SK-N-SH (cell line): ENCODE results near the gene ATP7B. TPM values are rescaled to one million over a fixed set of nuclear protein-coding genes. Genes with fewer than 3 reads are reported as not detected.

Experiments used
- CTCF ChIA-PET: fragments of 300-600, 350-600 bp; formaldehyde crosslinking; extraction: SDS; loops from one replicate; lab custom pipeline; 2021; lab: Yijun Ruan, JAX
- POLR2A ChIA-PET: fragments of 350-600 bp; sonication (Branson Sonifier 250); formaldehyde crosslinking; extraction: SDS; loops from one replicate; lab custom pipeline; 2020; ENCODE audit warnings: antibody characterized with exemption, inconsistent platforms; lab: Yijun Ruan, JAX
- DNase-seq: peaks from one replicate; pipeline ENCODE4 v3.0.0; 2012
- H2AFZ ChIP-seq: fragments of 200-600 bp; sonication (generic); 2 replicates; pipeline ENCODE4 v1.8.1; 2016; ENCODE audit warnings: antibody characterized with exemption, mild to moderate bottlenecking, low read depth
- H3F3A ChIP-seq: fragments of 200-600 bp; sonication (generic); replicated peaks from 2 replicates; pipeline ENCODE3; 2016; ENCODE audit warnings: antibody characterized with exemption, mild to moderate bottlenecking; ENCODE audit not compliant: insufficient read depth
- H3K27ac ChIP-seq, 2 experiments: fragments of 200-500 bp in 1 of 2; fragments of 200-600 bp in 1 of 2; sonication (Bioruptor generic) in 1 of 2; sonication (generic), shearing (Covaris generic) in 1 of 2; 2 replicates each; pipeline versions ENCODE4 v1.5.1 to v1.6.1; 2014 to 2016; ENCODE audit warnings: low read depth in 2 of 2, inconsistent platforms in 1 of 2, low read length in 1 of 2, mild to moderate bottlenecking in 1 of 2, mixed read lengths in 1 of 2
- H3K27me3 ChIP-seq: fragments of 200-600 bp; sonication (generic), shearing (Covaris generic); 2 replicates; pipeline ENCODE4 v1.6.1; 2016; ENCODE audit warnings: mixed run types; ENCODE audit not compliant: insufficient read depth
- H3K36me3 ChIP-seq, 2 experiments: fragments of 200-500 bp in 1 of 2; fragments of 200-600 bp in 1 of 2; sonication (Bioruptor generic) in 1 of 2; sonication (generic) in 1 of 2; replicated peaks in 1 of 2; 2 replicates each; pipeline versions ENCODE3 to v1.5.1; 2014 to 2016; ENCODE audit warnings: low read length in 1 of 2, mild to moderate bottlenecking in 1 of 2; ENCODE audit not compliant: insufficient read depth in 2 of 2, control insufficient read depth in 1 of 2
- H3K4me1 ChIP-seq, 2 experiments: fragments of 200-500 bp in 1 of 2; fragments of 200-600 bp in 1 of 2; sonication (Bioruptor generic) in 1 of 2; sonication (generic), shearing (Covaris generic) in 1 of 2; 2 replicates each; pipeline versions ENCODE4 v1.5.1 to v1.6.1; 2014 to 2016; ENCODE audit warnings: low read depth in 1 of 2, low read length in 1 of 2, mixed run types in 1 of 2; ENCODE audit not compliant: insufficient read depth in 2 of 2, control insufficient read depth in 1 of 2
- H3K4me2 ChIP-seq: fragments of 200-600 bp; sonication (generic), shearing (Covaris generic); 2 replicates; pipeline ENCODE4 v1.6.1; 2017; ENCODE audit warnings: mixed run types
- H3K4me3 ChIP-seq, 2 experiments: fragments of 200-500 bp in 1 of 2; fragments of 200-600 bp in 1 of 2; sonication (Bioruptor generic) in 1 of 2; sonication (generic), shearing (Covaris generic) in 1 of 2; 2 replicates each; pipeline versions ENCODE4 v1.5.1 to v1.8.1; 2014 to 2016; ENCODE audit warnings: low read depth in 2 of 2, inconsistent platforms in 1 of 2, low read length in 1 of 2, mild to moderate bottlenecking in 1 of 2, mixed read lengths in 1 of 2, moderate library complexity in 1 of 2
- H3K79me2 ChIP-seq: fragments of 200-600 bp; sonication (generic); 2 replicates; pipeline ENCODE4 v1.8.1; 2017; ENCODE audit warnings: mild to moderate bottlenecking; ENCODE audit not compliant: insufficient read depth
- H3K9ac ChIP-seq: fragments of 200-600 bp; sonication (generic); 2 replicates; pipeline ENCODE4 v1.6.1; 2017; ENCODE audit warnings: mixed run types
- H3K9me2 ChIP-seq: fragments of 200-600 bp; sonication (generic); 2 replicates; pipeline ENCODE4 v1.6.1; 2017; ENCODE audit warnings: mixed run types
- H3K9me3 ChIP-seq: fragments of 200-600 bp; sonication (generic); 2 replicates; pipeline ENCODE4 v1.6.1; 2017; ENCODE audit warnings: mixed run types, mild to moderate bottlenecking, moderate library complexity
- H4K20me1 ChIP-seq: fragments of 200-600 bp; sonication (generic); 2 replicates; pipeline ENCODE4 v1.6.1; 2017; ENCODE audit warnings: mild to moderate bottlenecking, mixed run types; ENCODE audit not compliant: insufficient read depth
- ELF1 ChIP-seq: IDR thresholded peaks from 2 replicates; pipeline ENCODE4 v1.4.0; 2012
- MEF2A ChIP-seq: IDR thresholded peaks from 2 replicates; pipeline ENCODE4 v1.4.0; 2012; ENCODE audit warnings: low read depth, borderline replicate concordance
- POLR2AphosphoS5 ChIP-seq: IDR thresholded peaks from 2 replicates; pipeline ENCODE4 v1.6.1; 2012; ENCODE audit warnings: low read depth, low read length
- RAD21 ChIP-seq: IDR thresholded peaks from 2 replicates; pipeline ENCODE4 v1.6.1; 2012; ENCODE audit warnings: mild to moderate bottlenecking, low read length
- RFX5 ChIP-seq: IDR thresholded peaks from 2 replicates; pipeline ENCODE4 v1.6.1; 2012; ENCODE audit warnings: mild to moderate bottlenecking, improper control_type of control experiment, low read length
- WGBS: methylation state at CpG from one replicate; pipeline ENCODE4 v1.1.6; 2017; ENCODE audit warnings: low lambda C conversion rate; 5-methylcytosine and 5-hydroxymethylcytosine counted together
- polyA plus RNA-seq, 3 experiments: library from polyadenylated mRNA; depleted of rRNA; stranded (reverse); fragments of >200 nt; gene quantifications; 2 replicates each; pipeline ENCODE4 v1.2.3, GENCODE V29; 2012
- TF ChIP-seq, protein P1 (sequence below): fragments of 150-350 bp; IDR thresholded peaks from 2 replicates; pipeline ENCODE4 v1.6.1; 2016; ENCODE audit warnings: mild to moderate bottlenecking, low read depth, low read length
- TF ChIP-seq, protein P2 (sequence below): IDR thresholded peaks from 2 replicates; pipeline ENCODE4 v1.4.0; 2012; ENCODE audit warnings: low read depth, borderline replicate concordance

Gene ATP7B
- polyA plus RNA-seq, 1 of the 3 experiments (the other 2 are of a cell fraction) = 4.4 TPM

DNA sequence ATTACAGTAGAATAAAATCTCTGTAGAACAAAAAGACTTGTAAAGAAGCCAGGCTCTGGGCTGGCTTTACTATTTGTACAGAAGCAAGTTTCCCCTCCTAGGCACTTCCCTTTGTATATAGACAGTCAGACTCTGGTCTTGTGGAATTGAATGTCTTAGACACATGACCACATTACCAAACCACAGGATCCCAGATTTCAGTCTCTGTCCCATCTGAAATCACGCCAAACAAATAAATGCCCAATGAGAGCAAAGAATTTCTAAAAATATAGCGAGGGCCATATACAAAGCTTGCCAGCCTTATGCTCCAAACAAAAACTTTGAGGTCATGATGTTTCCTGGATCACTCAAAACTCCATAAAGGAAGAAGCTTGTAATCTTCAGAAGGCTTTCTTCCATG, 125.6 kb downstream of the ATP7B start:
- Histone ChIP-seq H4K20me1 (no peaks in the 10 kb centered on the region), H3K4me1 (no peaks in the 10 kb centered on the region), H3F3A (no peaks in the 10 kb centered on the region), H3K4me2 (no peak overlapping the region), H3K79me2 (no peaks in the 10 kb centered on the region), H3K4me3 (no peak overlapping the region), H3K9me3 (no peaks in the 10 kb centered on the region), H3K9me2 (no peaks in the 10 kb centered on the region), H3K9ac (no peak overlapping the region), H3K27me3 (no peaks in the 10 kb centered on the region; the same call in 1 of the 2 replicates), H3K27ac (no peak overlapping the region), H2AFZ (no peak overlapping the region), H3K36me3 (no peaks in the 10 kb centered on the region)
- CTCF ChIA-PET = interaction anchor here (1.9 kb wide), 1 partner anchor 10 kb away, joined by 11 read pairs; no protein-coding TSS in a partner anchor
- 34% methylated on average over 2 of the region's 2 CpGs for WGBS
- DNase-seq = no peak
- TF ChIP-seq RAD21 = no peak
- POLR2A ChIA-PET = no interaction called here

DNA sequence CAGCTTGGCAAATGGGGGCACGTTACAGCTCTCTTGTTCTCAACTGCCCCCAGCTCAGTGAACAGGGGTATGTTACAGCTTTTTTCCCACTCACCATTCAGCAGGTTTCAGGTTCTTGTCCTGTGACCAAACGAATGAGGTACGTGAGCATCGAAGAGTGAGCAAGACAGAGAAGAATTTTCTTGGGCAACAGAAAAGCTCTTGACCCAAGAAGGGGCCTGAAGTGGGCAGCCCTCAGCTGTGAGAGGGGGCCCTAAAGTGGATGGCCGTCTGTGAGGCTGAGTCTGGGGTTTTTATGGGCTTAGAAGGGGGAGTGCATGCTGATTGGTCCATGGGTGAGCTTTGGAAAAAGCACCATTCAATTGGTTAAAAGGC, 128.0 kb downstream of the ATP7B start:
- Histone ChIP-seq H3K9ac (no peak overlapping the region), H3K4me1 (no peaks in the 10 kb centered on the region), H3K4me3 (no peak overlapping the region), H3K4me2 (no peak overlapping the region), H3F3A (no peaks in the 10 kb centered on the region), H3K36me3 (no peaks in the 10 kb centered on the region), H3K79me2 (no peaks in the 10 kb centered on the region), H3K27ac (no peak overlapping the region), H3K9me3 (no peaks in the 10 kb centered on the region), H3K27me3 (no peaks in the 10 kb centered on the region; the same call in 1 of the 2 replicates), H3K9me2 (no peaks in the 10 kb centered on the region), H2AFZ (no peak overlapping the region), H4K20me1 (no peaks in the 10 kb centered on the region)
- ChIA-PET CTCF (no interaction called here), POLR2A (no interaction called here)
- DNase-seq = no peak
- WGBS = 40% methylated on average over 5 of the region's 5 CpGs
- TF ChIP-seq POLR2AphosphoS5 (no peak), MEF2A (no peak), RFX5 (no peak), ELF1 (no peak)
- TF ChIP-seq, protein P1, sequence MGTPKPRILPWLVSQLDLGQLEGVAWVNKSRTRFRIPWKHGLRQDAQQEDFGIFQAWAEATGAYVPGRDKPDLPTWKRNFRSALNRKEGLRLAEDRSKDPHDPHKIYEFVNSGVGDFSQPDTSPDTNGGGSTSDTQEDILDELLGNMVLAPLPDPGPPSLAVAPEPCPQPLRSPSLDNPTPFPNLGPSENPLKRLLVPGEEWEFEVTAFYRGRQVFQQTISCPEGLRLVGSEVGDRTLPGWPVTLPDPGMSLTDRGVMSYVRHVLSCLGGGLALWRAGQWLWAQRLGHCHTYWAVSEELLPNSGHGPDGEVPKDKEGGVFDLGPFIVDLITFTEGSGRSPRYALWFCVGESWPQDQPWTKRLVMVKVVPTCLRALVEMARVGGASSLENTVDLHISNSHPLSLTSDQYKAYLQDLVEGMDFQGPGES = no peak
- TF ChIP-seq, protein P2, sequence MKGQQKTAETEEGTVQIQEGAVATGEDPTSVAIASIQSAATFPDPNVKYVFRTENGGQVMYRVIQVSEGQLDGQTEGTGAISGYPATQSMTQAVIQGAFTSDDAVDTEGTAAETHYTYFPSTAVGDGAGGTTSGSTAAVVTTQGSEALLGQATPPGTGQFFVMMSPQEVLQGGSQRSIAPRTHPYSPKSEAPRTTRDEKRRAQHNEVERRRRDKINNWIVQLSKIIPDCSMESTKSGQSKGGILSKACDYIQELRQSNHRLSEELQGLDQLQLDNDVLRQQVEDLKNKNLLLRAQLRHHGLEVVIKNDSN = no peak

Other genes with a start within 250 kb of the ATP7B start
- gene DHRS12, start 207.3 kb downstream of the ATP7B start, polyA plus RNA-seq (2012; rRNA removed) = 8.2 and 9.6 TPM in 2 replicates
- not detected in 2 replicates for gene TMEM272, start 166.3 kb downstream of the ATP7B start, polyA plus RNA-seq (2012; rRNA removed)
- gene CCDC70, start 149.5 kb downstream of the ATP7B start, polyA plus RNA-seq (2012; rRNA removed) = not detected in 2 replicates
- 5.0 and 8.6 TPM in 2 replicates for gene ALG11, start 948 bp upstream of the ATP7B start, polyA plus RNA-seq (2012; rRNA removed)
- 5.1 and 7.0 TPM in 2 replicates for gene UTP14C, start 13.2 kb upstream of the ATP7B start, polyA plus RNA-seq (2012; rRNA removed)
- 0.07 and 0.13 TPM in 2 replicates for gene NEK5, start 117.6 kb upstream of the ATP7B start, polyA plus RNA-seq (2012; rRNA removed)
- gene NEK3, start 148.1 kb upstream of the ATP7B start, polyA plus RNA-seq (2012; rRNA removed) = 12.7 and 19.5 TPM in 2 replicates